Rectal smooth muscle tissue (tissue), 1 donor: ENCODE data around the gene MACROD2.
"Not testable (repeated sequence)": the region's sequence is repeated elsewhere in the genome, so short reads cannot be mapped to it uniquely, and the experiment has no call there.

Experiments used
- H3K27ac ChIP-seq: one replicate; pipeline ENCODE4 v1.7.0; 2013; ENCODE audit warnings: low read depth, low read length, inconsistent platforms
- H3K27me3 ChIP-seq: one replicate; pipeline ENCODE4 v1.7.0; 2013; ENCODE audit warnings: low read length; ENCODE audit not compliant: control insufficient read depth, insufficient read depth
- H3K36me3 ChIP-seq: one replicate; pipeline ENCODE4 v1.7.0; 2013; ENCODE audit warnings: low read length; ENCODE audit not compliant: control insufficient read depth, insufficient read depth
- H3K4me1 ChIP-seq: one replicate; pipeline ENCODE4 v1.7.0; 2013; ENCODE audit warnings: low read length; ENCODE audit not compliant: control insufficient read depth, insufficient read depth
- H3K4me3 ChIP-seq: one replicate; pipeline ENCODE4 v1.7.0; 2013; ENCODE audit warnings: low read length
- H3K9ac ChIP-seq: one replicate; pipeline ENCODE4 v1.7.0; 2013; ENCODE audit warnings: low read length

Gene MACROD2

GRCh38 chr20:15346657-15347280 is 1351.5 kb downstream of the MACROD2 start:
- Histone ChIP-seq H3K9ac (no peak overlapping the region), H3K27ac (no peak overlapping the region), H3K36me3 (no peaks in the 10 kb centered on the region), H3K27me3 (no peaks in the 10 kb centered on the region), H3K4me1 (no peaks in the 10 kb centered on the region), H3K4me3 (no peak overlapping the region)

- Histone ChIP-seq H3K9ac (no peak overlapping the region), H3K4me1 (no peaks in the 10 kb centered on the region), H3K27me3 (no peaks in the 10 kb centered on the region), H3K27ac (no peak overlapping the region), H3K36me3 (no peaks in the 10 kb centered on the region), H3K4me3 (no peak overlapping the region)
Measured at GRCh38 chr20:15359056-15359455, 1363.7 kb downstream of the MACROD2 start.

- H3K27me3 ChIP-seq: no peaks in the 10 kb centered on the region
- no peaks in the 10 kb centered on the region for H3K36me3 ChIP-seq
- H3K4me3 ChIP-seq: no peak overlapping the region
- no peaks in the 10 kb centered on the region for H3K4me1 ChIP-seq
- H3K27ac ChIP-seq: no peak overlapping the region
- H3K9ac ChIP-seq: no peak overlapping the region
Measured at GRCh38 chr20:15362849-15363248, 1367.5 kb downstream of the MACROD2 start.

- Histone ChIP-seq H3K36me3 (no peaks in the 10 kb centered on the region), H3K27me3 (no peaks in the 10 kb centered on the region), H3K9ac (no peak overlapping the region), H3K4me1 (no peaks in the 10 kb centered on the region), H3K27ac (no peak overlapping the region), H3K4me3 (no peak overlapping the region)
Measured at GRCh38 chr20:15364781-15365180, 1369.5 kb downstream of the MACROD2 start.

GRCh38 chr20:15370370-15370769 is 1375.1 kb downstream of the MACROD2 start:
- no peaks in the 10 kb centered on the region for H3K36me3 ChIP-seq
- H3K4me1 ChIP-seq: no peaks in the 10 kb centered on the region
- H3K27me3 ChIP-seq: no peaks in the 10 kb centered on the region
- H3K4me3 ChIP-seq: no peak overlapping the region
- no peak overlapping the region for H3K9ac ChIP-seq
- H3K27ac ChIP-seq: no peak overlapping the region

GRCh38 chr20:15374682-15375081 is 1379.4 kb downstream of the MACROD2 start:
- no peaks in the 10 kb centered on the region for H3K4me1 ChIP-seq
- no peak overlapping the region for H3K27ac ChIP-seq
- no peaks in the 10 kb centered on the region for H3K27me3 ChIP-seq
- no peaks in the 10 kb centered on the region for H3K36me3 ChIP-seq
- H3K9ac ChIP-seq: no peak overlapping the region
- no peak overlapping the region for H3K4me3 ChIP-seq

GRCh38 chr20:15375836-15376235 is 1380.5 kb downstream of the MACROD2 start:
- Histone ChIP-seq H3K27ac (no peak overlapping the region), H3K36me3 (no peaks in the 10 kb centered on the region), H3K9ac (no peak overlapping the region), H3K4me1 (no peaks in the 10 kb centered on the region), H3K27me3 (no peaks in the 10 kb centered on the region), H3K4me3 (no peak overlapping the region)

GRCh38 chr20:15377603-15378002 is 1382.3 kb downstream of the MACROD2 start:
- H3K36me3 ChIP-seq, H3K4me3 ChIP-seq, H3K27me3 ChIP-seq, H3K9ac ChIP-seq, H3K4me1 ChIP-seq, H3K27ac ChIP-seq: not testable (repeated sequence)

GRCh38 chr20:15378151-15378550 is 1382.8 kb downstream of the MACROD2 start:
- Histone ChIP-seq H3K4me3 (no peak overlapping the region), H3K27me3 (no peaks in the 10 kb centered on the region), H3K9ac (no peak overlapping the region), H3K36me3 (no peaks in the 10 kb centered on the region), H3K27ac (no peak overlapping the region), H3K4me1 (no peaks in the 10 kb centered on the region)

GRCh38 chr20:15379681-15380296 is 1384.5 kb downstream of the MACROD2 start:
- Histone ChIP-seq H3K9ac (no peak overlapping the region), H3K4me3 (no peak overlapping the region), H3K27ac (no peak overlapping the region), H3K27me3 (no peaks in the 10 kb centered on the region), H3K36me3 (no peaks in the 10 kb centered on the region), H3K4me1 (no peaks in the 10 kb centered on the region)

- H3K36me3 ChIP-seq: no peaks in the 10 kb centered on the region
- H3K4me1 ChIP-seq: no peaks in the 10 kb centered on the region
- H3K4me3 ChIP-seq: no peak overlapping the region
- H3K27me3 ChIP-seq: no peaks in the 10 kb centered on the region
- H3K27ac ChIP-seq: no peak overlapping the region
- H3K9ac ChIP-seq: no peak overlapping the region
Measured at GRCh38 chr20:15380770-15381169, 1385.5 kb downstream of the MACROD2 start.

- Histone ChIP-seq H3K36me3 (no peaks in the 10 kb centered on the region), H3K4me1 (no peaks in the 10 kb centered on the region), H3K27me3 (no peaks in the 10 kb centered on the region)
Measured at GRCh38 chr20:15387228-15387627, 1391.9 kb downstream of the MACROD2 start.

GRCh38 chr20:15395457-15395856 is 1400.1 kb downstream of the MACROD2 start:
- Histone ChIP-seq H3K4me3 (no peak overlapping the region), H3K27ac (no peak overlapping the region), H3K27me3 (no peaks in the 10 kb centered on the region), H3K36me3 (no peaks in the 10 kb centered on the region), H3K9ac (no peak overlapping the region), H3K4me1 (no peaks in the 10 kb centered on the region)

More at GRCh38 chr20:15387228-15387627, 1391.9 kb downstream of the MACROD2 start:
- H3K27ac ChIP-seq: no peak overlapping the region
- no peak overlapping the region for H3K4me3 ChIP-seq
- no peak overlapping the region for H3K9ac ChIP-seq
